Measurements from ENCODE around the gene SLC34A2. TPM values are rescaled to one million over a fixed set of nuclear protein-coding genes. Genes with fewer than 3 reads are reported as not detected.

SLC34A2 gene
- total and polyA plus RNA-seq, 2 of the 8 experiments (the other 6 are each of a cell fraction or from before 2014, with no cell fraction given), result 2.2 to 2.9 TPM

DNA sequence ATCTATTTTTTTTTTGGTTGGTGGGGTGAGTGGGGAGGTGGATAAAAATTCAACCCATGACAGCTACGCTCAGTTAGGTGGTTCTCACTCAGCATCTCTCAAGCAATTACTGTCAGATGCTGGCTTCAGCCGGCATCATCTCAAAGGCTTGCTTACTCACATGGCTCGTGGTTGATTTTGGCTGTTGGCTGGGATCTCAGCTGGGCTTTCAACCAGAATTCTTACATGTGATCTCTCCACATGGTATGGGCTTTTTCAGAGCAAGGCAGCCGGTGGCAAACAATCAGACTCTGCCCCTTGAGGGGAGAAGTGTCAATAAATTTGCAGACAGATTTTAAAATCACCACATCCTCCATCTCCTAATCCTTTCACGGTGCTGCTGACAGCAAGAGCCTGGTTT lies 47.2 kb downstream of the SLC34A2 start:
- H4K5ac ChIP-seq (ENCODE audit: insufficient read length, low read depth, low read length), result no peak overlapping the region
- no peak overlapping the region for H2BK12ac ChIP-seq (ENCODE audit: low read depth, low read length)
- no peaks in the 10 kb centered on the region for H3K27me3 ChIP-seq (replicated peaks in 1 of 4; ENCODE audit: control insufficient read depth in 3 of 4, extremely low read depth in 1 of 4, insufficient read depth in 3 of 4, low read length in 3 of 4)
- H3K56ac ChIP-seq (replicated peaks; ENCODE audit: insufficient read length, low read depth, low read length), result no peak overlapping the region
- H2BK15ac ChIP-seq (ENCODE audit: low read length), result no peak overlapping the region
- 0 out of 2 replicates have a peak overlapping the region, but pooled peaks have one; percentile 48 for H2BK20ac ChIP-seq (ENCODE audit: low read length)
- no peaks in the 10 kb centered on the region for H3K9me3 ChIP-seq (ENCODE audit: insufficient read depth in 2 of 2, low read depth in 1 of 2, low read length in 1 of 2)
- H3K4me2 ChIP-seq (ENCODE audit: insufficient read depth in 1 of 2, low read depth in 2 of 2, low read length in 2 of 2), result no peak overlapping the region
- no peak overlapping the region for H2AFZ ChIP-seq (ENCODE audit: low read length)
- no peaks in the 10 kb centered on the region for H4K20me1 ChIP-seq (replicated peaks in 1 of 2; ENCODE audit: control insufficient read depth in 1 of 2, insufficient read depth in 2 of 2, low read length in 2 of 2)
- H3K4me1 ChIP-seq (replicated peaks in 1 of 4; ENCODE audit: control insufficient read depth in 3 of 4, insufficient read depth in 4 of 4, low read length in 3 of 4), result no peaks in the 10 kb centered on the region
- 83% methylated on average over 5 of the region's 5 CpGs; no CpG with 5 or more reads in 1 of the 2 experiments for WGBS, 2 experiments (ENCODE audit: extremely low coverage in 1 of 2, insufficient coverage in 1 of 2, insufficient read length in 1 of 2, insufficient replicate concordance in 2 of 2, low coverage in 1 of 2, low lambda C conversion rate in 2 of 2, missing lambda C conversion rate in 1 of 2)
- no peak overlapping the region for H3K4me3 ChIP-seq (ENCODE audit: extremely low read depth in 1 of 4, insufficient read depth in 2 of 4, low read depth in 3 of 4, low read length in 4 of 4)
- no peak overlapping the region for H3K18ac ChIP-seq (ENCODE audit: extremely low read depth, low read length)
- H3K27ac ChIP-seq (ENCODE audit: low read depth, low read length), result no peak overlapping the region
- no peaks in the 10 kb centered on the region for H3K79me1 ChIP-seq (ENCODE audit: low read depth, low read length)
- FAIRE-seq, result no peak
- H2BK120ac ChIP-seq (replicated peaks; ENCODE audit: low read depth, low read length), result no peak overlapping the region
- no peaks in the 10 kb centered on the region for H3K36me3 ChIP-seq (ENCODE audit: control insufficient read depth in 2 of 4, insufficient read depth in 4 of 4, low read length in 3 of 4)
- no peak overlapping the region for H4K91ac ChIP-seq (replicated peaks; ENCODE audit: insufficient read length, low read length)
- ChIA-PET CTCF (ENCODE audit: partially characterized antibody) (interaction anchor here (1.2 to 4.2 kb wide), 4 partner anchors 65 to 262 kb away, joined by 3 to 19 read pairs (median 5); no protein-coding TSS in a partner anchor), POLR2A (ENCODE audit: partially characterized antibody) (no interaction called here)
- no peak overlapping the region for H2BK5ac ChIP-seq (ENCODE audit: low read depth, low read length)
- H3K4ac ChIP-seq (replicated peaks; ENCODE audit: insufficient read length, low read depth, low read length), result no peak overlapping the region
- no peak overlapping the region for H3K23ac ChIP-seq (ENCODE audit: insufficient read length)
- no peak overlapping the region for H4K8ac ChIP-seq (ENCODE audit: extremely low read depth, insufficient read depth, low read length)
- no peaks in the 10 kb centered on the region for H3K23me2 ChIP-seq (ENCODE audit: low read depth, low read length)
- no peak overlapping the region for H2AK5ac ChIP-seq (ENCODE audit: low read depth, low read length)
- no peak overlapping the region for H3K9ac ChIP-seq (replicated peaks in 1 of 4; ENCODE audit: extremely low read depth in 1 of 4, low read depth in 3 of 4, low read length in 3 of 4)
- H3K79me2 ChIP-seq (ENCODE audit: control insufficient read depth in 1 of 2, insufficient read depth in 2 of 2, low read length in 2 of 2), result no peaks in the 10 kb centered on the region
- DNase-seq (ENCODE audit: low read depth in 1 of 2, low spot score in 2 of 2), result no peak
- H3K14ac ChIP-seq (ENCODE audit: insufficient read length), result no peak overlapping the region
- TF ChIP-seq ZNF274 (IDR thresholded peaks at IDR 0.05; ENCODE audit: borderline replicate concordance, extremely low read depth, low read length) (no peak), FOSL1 (IDR thresholded peaks at IDR 0.05; ENCODE audit: insufficient read depth, low read depth, low read length) (no peak), KDM5A (IDR thresholded peaks at IDR 0.05; ENCODE audit: low read length) (no peak), BRCA1 (IDR thresholded peaks at IDR 0.05; ENCODE audit: low read depth, low read length) (no peak)

Data from H1 (cell line).